Measurements from ENCODE around the gene CSRP2.

Gene CSRP2

GRCh38 chr12:76908303-76909017 is 29.6 kb upstream of the CSRP2 start:
- no peak overlapping the region for H3K4me3 ChIP-seq (ENCODE audit: low read length)
- H3K36me3 ChIP-seq (ENCODE audit: control insufficient read depth, low read length) = no peaks in the 10 kb centered on the region
- no peak overlapping the region for H3K27ac ChIP-seq (ENCODE audit: low read depth, low read length)
- H3K4me1 ChIP-seq (ENCODE audit: control insufficient read depth, low read length) = no peaks in the 10 kb centered on the region
- no peak overlapping the region for H3K4me2 ChIP-seq (ENCODE audit: low read length)
- no peaks in the 10 kb centered on the region for H4K20me1 ChIP-seq (ENCODE audit: control insufficient read depth, insufficient read depth, low read depth, low read length)
- no peak for TF ChIP-seq EZH2phosphoT487 (IDR thresholded peaks at IDR 0.05; ENCODE audit: borderline replicate concordance, low read length)
- TF ChIP-seq CTCF (IDR thresholded peaks at IDR 0.05; ENCODE audit: low read depth, low read length, poor library complexity, severe bottlenecking) = no peak
- H3K27me3 ChIP-seq (ENCODE audit: control insufficient read depth, low read length) = no peaks in the 10 kb centered on the region
- H3F3A ChIP-seq (ENCODE audit: control insufficient read depth, insufficient read depth) = no peaks in the 10 kb centered on the region
- H3K79me2 ChIP-seq (ENCODE audit: control insufficient read depth, low read length) = no peaks in the 10 kb centered on the region
- no peaks in the 10 kb centered on the region for H3K9me3 ChIP-seq (ENCODE audit: control insufficient read depth, insufficient read depth, low read length)
- no peaks in the 10 kb centered on the region for H3K9me2 ChIP-seq (replicated peaks; ENCODE audit: control insufficient read depth, low read length)

- Histone ChIP-seq H3K9me3 (ENCODE audit: control insufficient read depth, insufficient read depth, low read length) (no peaks in the 10 kb centered on the region), H3K27me3 (ENCODE audit: control insufficient read depth, low read length) (no peaks in the 10 kb centered on the region), H3K27ac (ENCODE audit: low read depth, low read length) (no peak overlapping the region), H4K20me1 (ENCODE audit: control insufficient read depth, insufficient read depth, low read depth, low read length) (no peaks in the 10 kb centered on the region), H3F3A (ENCODE audit: control insufficient read depth, insufficient read depth) (no peaks in the 10 kb centered on the region), H3K4me2 (ENCODE audit: low read length) (no peak overlapping the region), H3K79me2 (ENCODE audit: control insufficient read depth, low read length) (no peaks in the 10 kb centered on the region), H3K36me3 (ENCODE audit: control insufficient read depth, low read length) (no peaks in the 10 kb centered on the region), H3K4me1 (ENCODE audit: control insufficient read depth, low read length) (no peaks in the 10 kb centered on the region), H3K9me2 (replicated peaks; ENCODE audit: control insufficient read depth, low read length) (no peaks in the 10 kb centered on the region), H3K4me3 (ENCODE audit: low read length) (no peak overlapping the region)
- TF ChIP-seq CTCF (IDR thresholded peaks at IDR 0.05; ENCODE audit: low read depth, low read length, poor library complexity, severe bottlenecking) = no peak
- TF ChIP-seq EZH2phosphoT487 (IDR thresholded peaks at IDR 0.05; ENCODE audit: borderline replicate concordance, low read length) = no peak
Observed at GRCh38 chr12:76901628-76902380, 23.0 kb upstream of the CSRP2 start.

DNA sequence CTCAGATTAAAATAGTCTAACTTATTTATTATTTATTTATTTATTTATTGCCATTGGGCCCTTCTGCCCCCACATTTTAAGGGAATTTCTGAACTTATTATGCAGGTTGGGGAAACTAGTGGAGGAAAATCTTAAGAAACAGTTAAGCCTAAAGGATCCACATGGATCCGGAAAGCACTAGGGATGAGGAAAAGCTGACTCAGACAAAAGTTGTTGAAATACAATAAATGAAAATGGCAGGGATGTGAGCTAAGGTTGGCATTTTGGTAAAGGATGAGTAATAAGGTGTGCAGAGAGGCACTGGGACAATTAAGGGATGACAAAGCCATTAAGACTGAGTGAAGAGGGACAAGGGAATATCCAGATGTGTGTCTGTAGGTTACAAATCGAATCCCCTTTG is 20.7 kb upstream of the CSRP2 start:
- Histone ChIP-seq H3K27ac (ENCODE audit: low read depth, low read length) (no peak overlapping the region), H3K27me3 (ENCODE audit: control insufficient read depth, low read length) (no peaks in the 10 kb centered on the region), H3K79me2 (ENCODE audit: control insufficient read depth, low read length) (no peaks in the 10 kb centered on the region), H3K4me3 (ENCODE audit: low read length) (no peak overlapping the region), H3K36me3 (ENCODE audit: control insufficient read depth, low read length) (no peaks in the 10 kb centered on the region), H3K9me3 (ENCODE audit: control insufficient read depth, insufficient read depth, low read length) (no peaks in the 10 kb centered on the region), H3K4me1 (ENCODE audit: control insufficient read depth, low read length) (no peaks in the 10 kb centered on the region), H4K20me1 (ENCODE audit: control insufficient read depth, insufficient read depth, low read depth, low read length) (no peaks in the 10 kb centered on the region), H3K9me2 (replicated peaks; ENCODE audit: control insufficient read depth, low read length) (no peaks in the 10 kb centered on the region), H3F3A (ENCODE audit: control insufficient read depth, insufficient read depth) (no peaks in the 10 kb centered on the region), H3K4me2 (ENCODE audit: low read length) (no peak overlapping the region)
- TF ChIP-seq CTCF (IDR thresholded peaks at IDR 0.05; ENCODE audit: low read depth, low read length, poor library complexity, severe bottlenecking) = no peak
- no peak for TF ChIP-seq EZH2phosphoT487 (IDR thresholded peaks at IDR 0.05; ENCODE audit: borderline replicate concordance, low read length)
